Amygdala (tissue), 56 donors: ENCODE data around the gene LRMDA.

ENCODE experiments used
- DNase-seq, 56 donors: peaks; one replicate each; lab custom pipeline; 2025; lab: John Stamatoyannopoulos, UW

LRMDA gene

GRCh38 chr10:76245951-76246495 lies 814.6 kb downstream of the LRMDA start:
- no peak for DNase-seq

GRCh38 chr10:76248649-76249200 lies 817.3 kb downstream of the LRMDA start:
- DNase-seq: no peak

GRCh38 chr10:76251841-76252671 lies 820.6 kb downstream of the LRMDA start:
- no peak for DNase-seq

GRCh38 chr10:76252733-76253132 lies 821.3 kb downstream of the LRMDA start:
- DNase-seq: no peak

GRCh38 chr10:76255241-76255640 lies 823.8 kb downstream of the LRMDA start:
- DNase-seq: no peak

GRCh38 chr10:76257816-76258215 lies 826.4 kb downstream of the LRMDA start:
- no peak for DNase-seq

GRCh38 chr10:76265441-76266113 lies 834.2 kb downstream of the LRMDA start:
- DNase-seq: no peak

GRCh38 chr10:76268530-76268929 lies 837.1 kb downstream of the LRMDA start:
- DNase-seq: no peak

GRCh38 chr10:76268954-76269353 lies 837.5 kb downstream of the LRMDA start:
- DNase-seq: no peak

- no peak for DNase-seq
Observed at GRCh38 chr10:76270464-76270863, 839.0 kb downstream of the LRMDA start.

GRCh38 chr10:76274933-76275332 lies 843.5 kb downstream of the LRMDA start:
- no peak for DNase-seq

- DNase-seq: no peak
Observed at GRCh38 chr10:76278811-76279460, 847.5 kb downstream of the LRMDA start.

- DNase-seq: no peak
Observed at GRCh38 chr10:76281659-76282058, 850.2 kb downstream of the LRMDA start.

GRCh38 chr10:76282061-76283025 lies 850.9 kb downstream of the LRMDA start:
- no peak for DNase-seq

GRCh38 chr10:76284351-76284750 lies 852.9 kb downstream of the LRMDA start:
- DNase-seq: no peak

- no peak for DNase-seq
Observed at GRCh38 chr10:76285012-76285411, 853.6 kb downstream of the LRMDA start.

- no peak for DNase-seq
Observed at GRCh38 chr10:76285515-76285914, 854.1 kb downstream of the LRMDA start.

GRCh38 chr10:76286536-76286935 lies 855.1 kb downstream of the LRMDA start:
- no peak for DNase-seq

GRCh38 chr10:76287856-76288255 lies 856.4 kb downstream of the LRMDA start:
- DNase-seq: no peak

GRCh38 chr10:76291175-76291574 lies 859.8 kb downstream of the LRMDA start:
- no peak for DNase-seq
